Measurements from ENCODE around the gene CHD3.

GRCh38 chr17:7887482-7888183, 956 bp upstream of the CHD3 start:
- TF ChIP-seq CTCF (conservative IDR thresholded peaks at IDR 0.05) = no peak
- TF ChIP-seq EZH2 (IDR thresholded peaks at IDR 0.05; ENCODE audit: low read depth) = no peak

Measured in PC-9 (cell line).